ENCODE data around the gene DHODH.
"Not testable (repeated sequence)": the region's sequence is repeated elsewhere in the genome, so short reads cannot be mapped to it uniquely, and the experiment has no call there.

The DHODH gene

GRCh38 chr16:72055911-72056310, 47.4 kb downstream of the DHODH start:
- H3K27me3 Mint-ChIP-seq: no peaks in the 10 kb centered on the region
- H3K4me3 Mint-ChIP-seq: no peak overlapping the region
- ATAC-seq: no peak
- H3K36me3 Mint-ChIP-seq (ENCODE audit: low read depth): no peaks in the 10 kb centered on the region
- no peak overlapping the region for H3K27ac Mint-ChIP-seq
- H3K9me3 Mint-ChIP-seq: no peaks in the 10 kb centered on the region
- DNase-seq: no peak
- H3K4me1 Mint-ChIP-seq: no peaks in the 10 kb centered on the region

- H3K4me1 Mint-ChIP-seq; H3K27me3 Mint-ChIP-seq; H3K4me3 Mint-ChIP-seq; H3K9me3 Mint-ChIP-seq; H3K36me3 Mint-ChIP-seq (ENCODE audit: low read depth); DNase-seq; H3K27ac Mint-ChIP-seq; ATAC-seq: not testable (repeated sequence)
These were observed 48.8 kb downstream of the DHODH start for GRCh38 chr16:72057313-72057712.

- not testable (repeated sequence) for H3K4me3 Mint-ChIP-seq
These were observed 50.5 kb downstream of the DHODH start for GRCh38 chr16:72059060-72059459.

GRCh38 chr16:72060405-72060804, 51.9 kb downstream of the DHODH start:
- DNase-seq: no peak
- no peaks in the 10 kb centered on the region for H3K4me1 Mint-ChIP-seq

More at GRCh38 chr16:72059060-72059459, 50.5 kb downstream of the DHODH start:
- not testable (repeated sequence) for H3K36me3 Mint-ChIP-seq (ENCODE audit: low read depth); DNase-seq; ATAC-seq; H3K9me3 Mint-ChIP-seq; H3K27me3 Mint-ChIP-seq; H3K27ac Mint-ChIP-seq; H3K4me1 Mint-ChIP-seq

GRCh38 chr16:72061564-72061963, 53.0 kb downstream of the DHODH start:
- H3K36me3 Mint-ChIP-seq (ENCODE audit: low read depth): peaks cover 3% of the 10 kb centered on the region
- no peaks in the 10 kb centered on the region for H3K4me1 Mint-ChIP-seq
- ATAC-seq (no peak), DNase-seq (no peak)
- no peaks in the 10 kb centered on the region for H3K27me3 Mint-ChIP-seq
- H3K4me3 Mint-ChIP-seq: no peak overlapping the region
- H3K9me3 Mint-ChIP-seq: no peaks in the 10 kb centered on the region
- no peak overlapping the region for H3K27ac Mint-ChIP-seq

More at GRCh38 chr16:72060405-72060804, 51.9 kb downstream of the DHODH start:
- Mint-ChIP-seq H3K36me3 (ENCODE audit: low read depth) (peaks cover 3% of the 10 kb centered on the region), H3K27ac (no peak overlapping the region), H3K9me3 (no peaks in the 10 kb centered on the region), H3K4me3 (no peak overlapping the region), H3K27me3 (no peaks in the 10 kb centered on the region)
- no peak for ATAC-seq

GRCh38 chr16:72064361-72064894, 55.9 kb downstream of the DHODH start:
- ATAC-seq (no peak), DNase-seq (no peak)
- H3K4me1 Mint-ChIP-seq: no peaks in the 10 kb centered on the region
- H3K4me3 Mint-ChIP-seq: no peak overlapping the region
- H3K9me3 Mint-ChIP-seq: no peaks in the 10 kb centered on the region
- peaks cover 3% of the 10 kb centered on the region for H3K36me3 Mint-ChIP-seq (ENCODE audit: low read depth)
- no peaks in the 10 kb centered on the region for H3K27me3 Mint-ChIP-seq
- H3K27ac Mint-ChIP-seq: no peak overlapping the region

- ATAC-seq (no peak), DNase-seq (no peak)
- H3K27ac Mint-ChIP-seq: no peak overlapping the region
- peaks cover 3% of the 10 kb centered on the region for H3K36me3 Mint-ChIP-seq (ENCODE audit: low read depth)
- H3K27me3 Mint-ChIP-seq: no peaks in the 10 kb centered on the region
- H3K9me3 Mint-ChIP-seq: no peaks in the 10 kb centered on the region
- H3K4me3 Mint-ChIP-seq: no peak overlapping the region
- H3K4me1 Mint-ChIP-seq: no peaks in the 10 kb centered on the region
These were observed 58.2 kb downstream of the DHODH start for GRCh38 chr16:72066747-72067146.

GRCh38 chr16:72068930-72069329, 60.4 kb downstream of the DHODH start:
- no peak overlapping the region for H3K4me3 Mint-ChIP-seq
- H3K27ac Mint-ChIP-seq: no peak overlapping the region
- no peaks in the 10 kb centered on the region for H3K9me3 Mint-ChIP-seq
- no peaks in the 10 kb centered on the region for H3K27me3 Mint-ChIP-seq
- ATAC-seq (no peak), DNase-seq (no peak)
- H3K36me3 Mint-ChIP-seq (ENCODE audit: low read depth): peaks cover 3% of the 10 kb centered on the region
- no peaks in the 10 kb centered on the region for H3K4me1 Mint-ChIP-seq

- Mint-ChIP-seq H3K27me3 (no peaks in the 10 kb centered on the region), H3K27ac (no peak overlapping the region), H3K4me3 (no peak overlapping the region), H3K9me3 (no peaks in the 10 kb centered on the region), H3K36me3 (ENCODE audit: low read depth) (no peaks in the 10 kb centered on the region), H3K4me1 (no peaks in the 10 kb centered on the region)
- no peak for DNase-seq
- ATAC-seq: no peak
These were observed 64.2 kb downstream of the DHODH start for GRCh38 chr16:72072514-72073342.

- DNase-seq: no peak
- Mint-ChIP-seq H3K4me3 (no peak overlapping the region), H3K36me3 (ENCODE audit: low read depth) (peaks cover 2% of the 10 kb centered on the region), H3K4me1 (no peaks in the 10 kb centered on the region), H3K9me3 (no peaks in the 10 kb centered on the region), H3K27me3 (no peaks in the 10 kb centered on the region), H3K27ac (no peak overlapping the region)
- ATAC-seq: no peak
These were observed 65.2 kb downstream of the DHODH start for GRCh38 chr16:72073560-72074230.

GRCh38 chr16:72075067-72075466, 66.5 kb downstream of the DHODH start:
- H3K27ac Mint-ChIP-seq; ATAC-seq; H3K4me1 Mint-ChIP-seq; H3K4me3 Mint-ChIP-seq; H3K36me3 Mint-ChIP-seq (ENCODE audit: low read depth); DNase-seq; H3K27me3 Mint-ChIP-seq; H3K9me3 Mint-ChIP-seq: not testable (repeated sequence)

Data from activated naive CD8-positive, alpha-beta T cell treated with anti-CD3 and anti-CD28 coated beads, Interleukin-2, amount 50 U/mL, for 24 hours (primary cell).